GM12801 (cell line): Measurements from ENCODE around the gene AQP12A.

Experiments used
- CTCF ChIP-seq: IDR thresholded peaks from one replicate; pipeline ENCODE4 v1.5.1; 2011; ENCODE audit warnings: control low read depth; ENCODE audit not compliant: insufficient read length; ENCODE audit errors: extremely low read depth

Gene AQP12A

GRCh38 chr2:240649331-240649730 lies 42.3 kb upstream of the AQP12A start:
- no peak for TF ChIP-seq CTCF

- no peak for TF ChIP-seq CTCF
Measured at GRCh38 chr2:240650254-240650965, 41.3 kb upstream of the AQP12A start.

- no peak for TF ChIP-seq CTCF
Measured at GRCh38 chr2:240651185-240651584, 40.5 kb upstream of the AQP12A start.

GRCh38 chr2:240655931-240656886 lies 35.5 kb upstream of the AQP12A start:
- TF ChIP-seq CTCF: no peak

GRCh38 chr2:240662681-240663080 lies 29.0 kb upstream of the AQP12A start:
- no peak for TF ChIP-seq CTCF

- TF ChIP-seq CTCF: no peak
Measured at GRCh38 chr2:240663546-240664190, 28.0 kb upstream of the AQP12A start.

GRCh38 chr2:240664622-240665021 lies 27.0 kb upstream of the AQP12A start:
- no peak for TF ChIP-seq CTCF
